ENCODE measurements around the gene NME2.

The NME2 gene

DNA sequence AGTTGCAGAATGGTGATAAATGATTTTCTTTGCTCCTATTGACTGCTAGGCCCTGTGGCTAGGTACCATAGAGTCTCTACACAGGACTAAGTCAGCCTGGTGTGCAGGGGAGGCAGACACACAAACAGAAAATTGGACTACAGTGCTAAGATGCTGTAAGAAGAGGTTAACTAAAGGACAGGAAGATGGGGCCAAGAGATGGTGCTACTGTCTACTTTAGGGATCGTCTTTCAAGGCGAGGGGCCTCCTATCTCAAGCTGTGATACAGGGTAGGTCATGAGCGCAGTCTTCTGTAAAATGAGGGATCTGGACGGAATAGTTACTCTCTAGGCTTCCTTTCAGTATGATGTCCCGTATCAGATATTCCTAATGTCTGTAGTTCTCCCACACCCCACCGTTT is 12.0 kb upstream of the NME2 start:
- peak overlapping the region; percentile 85 for H3K4me2 ChIP-seq (ENCODE audit: low read depth, low read length, poor library complexity, severe bottlenecking)
- no peaks in the 10 kb centered on the region for H4K20me1 ChIP-seq (ENCODE audit: low read depth, low read length)
- H3K36me3 ChIP-seq (ENCODE audit: low read length) = peaks cover 9% of the 10 kb centered on the region; the same call in 1 of the 2 replicates
- H3K9ac ChIP-seq (ENCODE audit: low read length) = peak overlapping the region; percentile 85
- peak overlapping the region; percentile 17 for H2AFZ ChIP-seq (ENCODE audit: low read depth, low read length, severe bottlenecking)
- H3K27me3 ChIP-seq (ENCODE audit: low read length) = no peaks in the 10 kb centered on the region
- peak overlapping the region; percentile 46 for H3K27ac ChIP-seq (ENCODE audit: low read depth, low read length)
- no peaks in the 10 kb centered on the region for H3K9me2 ChIP-seq (replicated peaks; ENCODE audit: insufficient read depth, low read length)
- H3K4me3 ChIP-seq (ENCODE audit: insufficient read depth, low read length, poor library complexity, severe bottlenecking) = peak overlapping the region; percentile 93
- H3K9me3 ChIP-seq (ENCODE audit: insufficient read depth, low read length) = no peaks in the 10 kb centered on the region
- H3K79me2 ChIP-seq (ENCODE audit: insufficient read depth, low read length) = peaks cover 56% of the 10 kb centered on the region
- TF ChIP-seq, protein P1, sequence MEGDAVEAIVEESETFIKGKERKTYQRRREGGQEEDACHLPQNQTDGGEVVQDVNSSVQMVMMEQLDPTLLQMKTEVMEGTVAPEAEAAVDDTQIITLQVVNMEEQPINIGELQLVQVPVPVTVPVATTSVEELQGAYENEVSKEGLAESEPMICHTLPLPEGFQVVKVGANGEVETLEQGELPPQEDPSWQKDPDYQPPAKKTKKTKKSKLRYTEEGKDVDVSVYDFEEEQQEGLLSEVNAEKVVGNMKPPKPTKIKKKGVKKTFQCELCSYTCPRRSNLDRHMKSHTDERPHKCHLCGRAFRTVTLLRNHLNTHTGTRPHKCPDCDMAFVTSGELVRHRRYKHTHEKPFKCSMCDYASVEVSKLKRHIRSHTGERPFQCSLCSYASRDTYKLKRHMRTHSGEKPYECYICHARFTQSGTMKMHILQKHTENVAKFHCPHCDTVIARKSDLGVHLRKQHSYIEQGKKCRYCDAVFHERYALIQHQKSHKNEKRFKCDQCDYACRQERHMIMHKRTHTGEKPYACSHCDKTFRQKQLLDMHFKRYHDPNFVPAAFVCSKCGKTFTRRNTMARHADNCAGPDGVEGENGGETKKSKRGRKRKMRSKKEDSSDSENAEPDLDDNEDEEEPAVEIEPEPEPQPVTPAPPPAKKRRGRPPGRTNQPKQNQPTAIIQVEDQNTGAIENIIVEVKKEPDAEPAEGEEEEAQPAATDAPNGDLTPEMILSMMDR (IDR thresholded peaks at IDR 0.05; ENCODE audit: insufficient read depth, low read length, poor library complexity, severe bottlenecking) = no peak
- no peaks in the 10 kb centered on the region for H3F3A ChIP-seq (ENCODE audit: insufficient read depth)

DNA sequence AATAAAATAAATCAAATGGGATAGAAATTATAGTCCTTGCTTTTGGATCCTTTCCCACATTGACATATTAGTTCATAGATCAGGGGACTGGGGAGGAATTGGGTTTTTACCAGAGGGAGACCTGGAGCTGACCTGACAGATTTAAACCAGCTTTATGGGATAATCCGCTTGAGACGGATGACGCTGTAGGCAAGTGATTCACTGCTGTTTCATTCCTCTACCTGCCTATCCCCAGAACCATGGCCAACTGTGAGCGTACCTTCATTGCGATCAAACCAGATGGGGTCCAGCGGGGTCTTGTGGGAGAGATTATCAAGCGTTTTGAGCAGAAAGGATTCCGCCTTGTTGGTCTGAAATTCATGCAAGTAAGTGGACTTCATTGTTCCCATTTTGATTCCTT is 10.8 kb upstream of the NME2 start:
- H3K9ac ChIP-seq (ENCODE audit: low read length) = no peak overlapping the region
- H3K9me2 ChIP-seq (replicated peaks; ENCODE audit: insufficient read depth, low read length) = no peaks in the 10 kb centered on the region
- H3K27me3 ChIP-seq (ENCODE audit: low read length) = no peaks in the 10 kb centered on the region
- TF ChIP-seq, protein P1 (IDR thresholded peaks at IDR 0.05; ENCODE audit: insufficient read depth, low read length, poor library complexity, severe bottlenecking) = no peak
- no peak for TF ChIP-seq EZH2phosphoT487 (conservative IDR thresholded peaks at IDR 0.05; ENCODE audit: low read length)
- H3F3A ChIP-seq (ENCODE audit: insufficient read depth) = no peaks in the 10 kb centered on the region
- H2AFZ ChIP-seq (ENCODE audit: low read depth, low read length, severe bottlenecking) = no peak overlapping the region
- H4K20me1 ChIP-seq (ENCODE audit: low read depth, low read length) = 0 out of 2 replicates have a peak, but pooled peaks cover 3% of the 10 kb centered on the region
- peaks cover 14% of the 10 kb centered on the region; the same call in 1 of the 2 replicates for H3K36me3 ChIP-seq (ENCODE audit: low read length)
- peak overlapping the region; percentile 85 for H3K4me2 ChIP-seq (ENCODE audit: low read depth, low read length, poor library complexity, severe bottlenecking)
- peaks cover 58% of the 10 kb centered on the region for H3K79me2 ChIP-seq (ENCODE audit: insufficient read depth, low read length)
- H3K4me3 ChIP-seq (ENCODE audit: insufficient read depth, low read length, poor library complexity, severe bottlenecking) = no peak overlapping the region
- H3K27ac ChIP-seq (ENCODE audit: low read depth, low read length) = no peak overlapping the region
- H3K9me3 ChIP-seq (ENCODE audit: insufficient read depth, low read length) = no peaks in the 10 kb centered on the region

GRCh38 chr17:51159604-51160003 is 6.6 kb upstream of the NME2 start:
- H3K9ac ChIP-seq (ENCODE audit: low read length) = no peak overlapping the region
- TF ChIP-seq, protein P1 (IDR thresholded peaks at IDR 0.05; ENCODE audit: insufficient read depth, low read length, poor library complexity, severe bottlenecking) = no peak
- no peak for TF ChIP-seq EZH2phosphoT487 (conservative IDR thresholded peaks at IDR 0.05; ENCODE audit: low read length)
- no peak overlapping the region for H2AFZ ChIP-seq (ENCODE audit: low read depth, low read length, severe bottlenecking)
- H3K27ac ChIP-seq (ENCODE audit: low read depth, low read length) = no peak overlapping the region
- H3K4me3 ChIP-seq (ENCODE audit: insufficient read depth, low read length, poor library complexity, severe bottlenecking) = no peak overlapping the region
- no peaks in the 10 kb centered on the region for H3K27me3 ChIP-seq (ENCODE audit: low read length)
- peaks cover 16% of the 10 kb centered on the region for H3F3A ChIP-seq (ENCODE audit: insufficient read depth)
- no peaks in the 10 kb centered on the region for H3K9me2 ChIP-seq (replicated peaks; ENCODE audit: insufficient read depth, low read length)
- H3K4me2 ChIP-seq (ENCODE audit: low read depth, low read length, poor library complexity, severe bottlenecking) = no peak overlapping the region
- peaks cover 45% of the 10 kb centered on the region for H3K79me2 ChIP-seq (ENCODE audit: insufficient read depth, low read length)
- no peaks in the 10 kb centered on the region for H3K9me3 ChIP-seq (ENCODE audit: insufficient read depth, low read length)
- 0 out of 2 replicates have a peak, but pooled peaks cover 3% of the 10 kb centered on the region for H4K20me1 ChIP-seq (ENCODE audit: low read depth, low read length)
- peaks cover 14% of the 10 kb centered on the region; the same call in 1 of the 2 replicates for H3K36me3 ChIP-seq (ENCODE audit: low read length)
